Posterior vena cava (tissue), 2 donors: ENCODE measurements around the gene SHQ1. TPM values are rescaled to one million over a fixed set of nuclear protein-coding genes. Genes with fewer than 3 reads are reported as not detected.
"Not testable (repeated sequence)": the region's sequence is repeated elsewhere in the genome, so short reads cannot be mapped to it uniquely, and the experiment has no call there.

ENCODE experiments used
- DNase-seq: peaks from one replicate; pipeline ENCODE4 v3.0.0-alpha.2; 2020; ENCODE audit warnings: low spot score
- intact Hi-C, 2 donors: fragments of 100-400 bp; cut with DNase I; formaldehyde crosslinking; loops; one replicate each; pipeline versions ENCODE4 v1.14.1 to v1.14.2; 2022 to 2023
- total RNA-seq, 2 donors: library from RNA; stranded (reverse); fragmentation: NEBNext Ultra II Directional; extraction: Animal tissue kit (Norgen Biotek cat#: 25700); gene quantifications; one replicate each; pipeline ENCODE4 v1.2.1, GENCODE V29; 2021
- donor health status: DM: yes; HTN: yes; CAD: no.
- donor health status: DM: yes; HTN: yes; CAD: no.

The SHQ1 gene
- total RNA-seq, 2 donors from 2014 or later: 15.0 to 15.2 TPM

DNA sequence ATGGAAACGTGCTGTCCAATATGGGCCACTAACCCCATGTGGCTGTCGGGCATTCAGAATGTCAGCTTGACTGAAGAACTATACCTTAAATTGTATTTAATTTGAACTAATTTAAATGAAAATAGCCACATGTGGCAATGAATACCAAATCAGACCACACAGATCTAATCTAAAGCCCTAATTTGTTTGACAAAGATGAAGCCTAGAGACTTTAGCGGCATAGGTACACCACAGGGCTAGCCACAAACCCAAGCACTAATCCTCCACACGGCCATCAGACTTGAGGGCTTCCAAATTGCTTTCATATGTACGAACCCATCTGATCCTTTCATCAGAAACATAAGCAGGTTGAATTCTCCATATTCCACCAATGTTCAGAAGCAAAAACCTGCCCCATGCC, 81.4 kb downstream of the SHQ1 start:
- DNase-seq: no peak

DNA sequence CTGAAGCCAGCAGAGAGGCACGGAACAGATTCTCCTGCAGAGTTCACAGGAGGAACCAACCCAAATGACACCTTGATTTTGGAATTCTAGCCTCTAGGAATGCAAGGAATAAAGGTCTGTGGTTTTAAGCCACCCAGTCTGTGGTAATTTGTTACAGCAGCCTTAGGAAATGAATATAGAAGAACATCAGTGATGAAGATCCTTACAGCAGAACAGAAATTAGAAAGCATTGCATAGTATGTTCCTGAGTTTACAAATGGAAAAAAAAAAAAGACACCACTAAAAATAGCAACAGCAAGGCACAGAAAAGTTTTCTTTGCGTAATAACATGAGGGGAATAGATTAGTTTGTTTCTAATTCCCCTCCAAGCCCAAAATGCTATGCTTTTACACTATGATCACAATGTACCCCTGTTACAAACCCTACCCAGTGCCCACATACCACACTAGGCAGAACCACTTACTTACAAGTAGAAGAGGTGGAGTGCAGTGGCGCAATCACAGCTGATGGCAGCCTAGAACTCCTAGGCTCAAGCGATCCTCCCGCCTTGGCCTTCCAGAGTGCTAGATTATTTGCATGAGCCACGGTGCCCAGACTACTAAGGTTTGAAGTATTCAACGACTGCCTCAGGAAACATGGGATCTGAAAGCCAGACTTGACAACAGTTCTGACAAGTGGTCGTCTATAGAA, 84.3 kb downstream of the SHQ1 start:
- intact Hi-C loops: no loop called here

More for the DNA sequence above, 81.4 kb downstream of the SHQ1 start:
- intact Hi-C loops: no loop called here

DNA sequence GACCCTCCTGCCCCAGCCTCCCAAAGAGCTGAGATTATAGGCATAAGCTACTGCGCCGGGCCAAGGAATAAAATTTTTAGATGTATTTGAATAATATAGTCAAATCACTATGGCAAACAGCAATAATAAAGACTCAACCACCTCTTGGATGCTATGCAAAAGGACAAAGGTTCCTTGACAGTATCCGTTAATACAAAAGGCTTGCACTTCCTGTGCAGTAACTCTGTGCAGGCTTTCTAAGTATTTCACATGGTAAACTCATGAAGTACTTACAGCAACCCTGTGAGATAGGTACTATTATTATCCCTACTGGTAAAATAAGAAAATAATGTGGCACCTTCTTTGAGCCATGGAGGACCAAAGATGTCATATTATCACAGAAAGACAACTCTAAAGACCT, 86.8 kb downstream of the SHQ1 start:
- DNase-seq: no peak
- intact Hi-C loops: no loop called here

More for the DNA sequence above, 84.3 kb downstream of the SHQ1 start:
- no peak for DNase-seq

DNA sequence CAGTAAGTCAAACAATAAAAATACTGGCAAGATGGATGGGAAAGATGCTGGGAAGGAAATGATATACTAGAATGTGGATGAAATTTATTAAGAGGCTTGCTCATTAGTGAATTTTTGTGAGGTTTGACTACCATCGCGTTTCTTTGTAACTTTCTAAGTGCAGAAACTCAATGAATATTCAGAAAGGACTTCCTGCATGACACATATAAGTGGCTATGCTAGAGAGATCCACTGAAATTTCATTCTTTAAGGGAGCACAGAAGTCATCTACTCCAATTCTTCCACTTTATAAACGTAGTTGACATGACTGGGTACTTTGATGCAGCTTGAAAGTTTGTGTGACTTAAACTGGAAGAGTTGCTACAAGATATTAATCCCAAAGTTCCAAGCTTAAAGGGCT, 88.0 kb downstream of the SHQ1 start:
- intact Hi-C loops: no loop called here
- no peak for DNase-seq

DNA sequence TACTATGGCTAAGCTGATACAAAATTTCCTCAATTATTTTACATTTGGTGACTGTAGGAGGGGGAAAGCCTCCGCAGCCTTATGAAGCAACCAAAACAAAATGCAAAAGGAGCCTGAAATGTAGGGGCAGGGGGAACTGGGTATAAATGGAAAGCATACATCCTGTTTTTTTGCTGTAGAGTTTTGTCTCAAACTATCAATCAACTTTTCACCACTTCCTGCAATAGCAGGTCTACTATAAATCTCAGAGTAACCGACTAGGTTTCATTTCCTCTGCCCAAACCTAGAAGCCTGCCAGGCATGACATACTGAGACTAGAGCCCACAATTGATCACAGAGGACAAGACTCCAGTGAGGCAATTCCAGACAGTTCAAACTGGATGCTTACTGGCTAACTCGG, 91.3 kb downstream of the SHQ1 start:
- intact Hi-C loops: loop anchor here in 1 of 2 donors (5.0 kb wide), 1 partner anchor 420 kb away; no protein-coding TSS in a partner anchor
- no peak for DNase-seq

DNA sequence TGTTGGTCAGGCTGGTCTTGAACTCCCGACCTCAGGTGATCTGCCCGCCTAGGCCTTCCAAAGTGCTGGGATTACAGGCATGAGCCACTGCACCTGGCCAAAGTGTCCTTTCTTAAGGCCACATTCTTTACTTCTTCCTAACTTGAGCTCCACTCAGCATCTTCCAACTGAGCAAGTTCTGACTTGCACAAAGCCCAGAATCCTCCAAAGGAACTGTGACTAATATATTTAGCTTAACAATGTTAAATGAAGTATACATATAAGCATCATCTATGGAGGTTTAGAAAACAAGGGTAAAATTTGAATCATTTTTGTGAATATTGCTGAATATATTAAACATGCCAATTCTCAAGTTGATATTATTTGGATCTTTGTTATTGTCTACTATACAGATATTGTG, 93.7 kb downstream of the SHQ1 start:
- no peak for DNase-seq
- intact Hi-C loops: no loop called here

DNA sequence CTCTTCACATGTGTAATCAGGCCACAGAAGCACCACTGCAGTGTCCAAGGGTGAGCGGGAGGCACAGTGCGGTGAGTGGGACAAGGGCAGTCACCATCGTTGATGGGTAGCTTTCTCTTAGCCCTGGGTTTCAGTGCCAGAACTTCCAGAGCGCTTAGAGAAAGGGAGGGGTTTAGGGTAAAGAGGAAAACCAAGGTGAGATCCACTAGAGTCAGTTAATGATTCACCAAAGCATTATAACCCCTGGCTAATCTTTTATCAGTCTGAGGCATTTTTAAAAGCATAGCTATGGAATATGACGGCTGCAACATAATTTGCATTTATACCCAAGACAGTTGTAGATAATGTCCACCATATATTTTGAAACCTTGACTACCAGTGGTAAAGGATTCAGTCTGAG, 94.8 kb downstream of the SHQ1 start:
- intact Hi-C loops: no loop called here
- no peak for DNase-seq

DNA sequence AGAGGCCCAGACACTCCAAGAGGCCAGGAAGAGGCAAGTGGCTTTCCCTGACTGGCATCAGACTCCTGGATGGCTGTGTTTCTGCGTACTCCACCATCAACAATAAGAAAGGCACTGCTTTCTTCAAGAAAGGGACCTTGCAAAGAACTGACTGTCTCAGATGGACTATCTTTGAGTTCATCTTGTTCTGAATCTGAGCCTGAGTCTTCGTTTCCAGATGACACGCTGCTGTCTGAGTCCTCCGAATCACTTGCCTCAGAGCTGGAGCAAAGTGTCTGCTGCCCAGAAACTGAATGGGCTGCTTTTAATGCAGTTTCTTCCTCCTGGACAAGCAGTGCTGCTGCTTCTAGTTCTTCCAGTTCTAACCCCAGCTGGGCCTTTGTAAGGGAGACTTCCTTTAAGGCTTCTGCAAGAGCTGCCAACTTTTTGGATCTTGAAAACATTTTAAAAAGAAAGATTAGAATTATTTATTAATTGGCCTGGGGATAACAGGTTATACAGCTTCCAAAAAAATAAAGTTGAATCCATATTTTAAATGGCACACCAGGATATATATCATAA, 97.8 kb downstream of the SHQ1 start:
- intact Hi-C loops: no loop called here
- DNase-seq: no peak

DNA sequence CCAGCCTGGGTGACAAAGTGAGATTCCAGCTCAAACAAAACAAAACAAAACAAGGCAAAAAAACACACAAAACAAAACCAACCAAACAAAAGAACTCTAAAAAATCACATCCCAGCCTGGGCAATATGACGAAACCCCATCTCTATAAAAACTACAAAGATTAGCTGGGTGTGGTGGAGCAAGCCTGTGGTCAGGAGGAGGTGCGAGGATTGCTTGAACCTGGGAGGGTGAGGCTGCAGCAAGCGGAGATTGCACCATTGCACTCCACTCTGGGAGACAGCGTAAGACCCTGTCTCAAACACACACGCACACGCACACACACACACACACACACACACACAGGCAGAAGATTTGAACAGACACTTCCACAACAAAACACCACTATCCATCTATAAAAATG, 99.6 kb downstream of the SHQ1 start:
- intact Hi-C loops: no loop called here

DNA sequence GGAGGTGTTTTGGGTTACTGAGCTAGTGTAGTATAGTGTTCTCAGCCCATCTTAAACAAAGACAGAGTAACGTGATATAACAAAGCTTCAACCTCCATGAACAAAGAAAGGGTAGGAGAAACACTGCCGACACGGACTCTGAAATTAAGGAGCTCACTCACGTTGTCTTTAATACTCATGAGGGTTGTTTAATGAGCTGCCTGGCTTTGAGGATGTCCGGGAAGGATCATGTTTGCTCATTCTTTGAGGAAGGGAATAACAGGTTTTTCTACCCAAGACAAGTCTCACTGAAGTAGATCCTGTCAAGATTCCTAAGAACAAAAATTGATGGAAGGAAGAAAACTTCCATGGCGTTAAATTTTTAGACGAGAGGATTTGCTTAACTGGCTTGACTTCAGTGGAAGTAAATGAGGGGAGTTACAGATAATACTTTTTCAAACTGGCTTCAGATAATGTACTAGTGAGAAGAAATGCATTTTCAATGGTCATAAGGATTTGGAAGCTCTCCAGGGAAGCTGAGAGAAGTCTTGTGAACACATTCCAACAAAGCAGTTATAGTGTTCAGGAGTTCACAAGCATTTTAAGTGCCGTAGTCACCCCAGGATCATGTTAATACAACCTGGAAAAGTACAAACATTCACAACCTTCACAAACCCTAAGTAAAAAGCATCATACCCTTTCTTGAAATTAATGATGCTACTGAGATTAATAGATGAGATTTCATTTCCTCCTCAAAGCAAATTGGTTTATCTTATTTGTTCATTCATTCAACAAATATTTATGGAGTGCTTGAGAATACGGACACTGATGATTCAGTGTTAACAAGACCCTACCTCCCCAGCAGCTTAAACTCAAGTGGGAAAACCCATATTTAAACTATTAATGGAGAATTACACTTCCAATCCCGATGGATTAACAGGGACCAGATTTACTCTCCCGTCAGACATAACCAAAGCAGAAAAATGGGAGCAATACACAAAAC, 101.5 kb downstream of the SHQ1 start:
- DNase-seq: no peak
- intact Hi-C loops: no loop called here

More for the DNA sequence above, 99.6 kb downstream of the SHQ1 start:
- no peak for DNase-seq

DNA sequence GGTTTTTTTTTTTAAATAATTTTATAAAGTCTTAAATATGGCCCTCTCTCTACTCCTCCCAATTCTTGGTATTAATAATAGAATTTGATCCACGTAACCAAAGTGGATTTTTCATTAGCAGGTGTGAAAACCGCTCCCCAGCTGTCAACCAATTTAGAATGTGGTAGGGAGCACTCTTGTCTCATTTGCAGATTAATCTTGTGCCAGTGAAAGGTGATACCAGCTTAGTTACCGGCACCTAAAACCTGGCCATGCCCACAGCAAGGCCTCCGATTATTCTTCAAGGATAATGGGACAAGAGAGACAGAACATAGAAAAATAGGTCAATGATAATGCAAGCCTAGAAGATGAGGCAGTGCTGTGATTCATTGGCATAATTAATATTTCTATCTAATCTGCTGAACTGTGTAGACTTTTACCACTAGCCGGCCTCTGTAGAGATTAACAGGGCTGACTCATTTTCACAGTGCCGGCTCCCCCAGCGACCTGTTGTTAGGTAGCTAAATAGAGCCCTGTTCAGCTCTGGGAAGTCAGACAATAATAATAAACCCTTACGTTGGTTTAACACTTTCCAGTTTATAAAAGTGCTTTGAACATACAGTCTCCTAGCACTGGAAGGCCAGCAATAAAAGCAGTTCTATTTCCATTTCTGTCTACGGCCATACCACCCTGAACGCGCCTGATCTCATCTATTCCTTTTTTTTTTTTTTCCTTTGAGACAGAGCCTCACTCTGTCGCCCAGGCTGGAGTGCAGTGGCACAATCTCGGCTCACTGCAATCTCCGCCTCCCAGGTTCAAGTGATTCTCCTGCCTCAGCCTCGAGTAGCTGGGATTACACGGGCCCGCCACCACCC, 102.9 kb downstream of the SHQ1 start:
- no peak for DNase-seq
- intact Hi-C loops: no loop called here

DNA sequence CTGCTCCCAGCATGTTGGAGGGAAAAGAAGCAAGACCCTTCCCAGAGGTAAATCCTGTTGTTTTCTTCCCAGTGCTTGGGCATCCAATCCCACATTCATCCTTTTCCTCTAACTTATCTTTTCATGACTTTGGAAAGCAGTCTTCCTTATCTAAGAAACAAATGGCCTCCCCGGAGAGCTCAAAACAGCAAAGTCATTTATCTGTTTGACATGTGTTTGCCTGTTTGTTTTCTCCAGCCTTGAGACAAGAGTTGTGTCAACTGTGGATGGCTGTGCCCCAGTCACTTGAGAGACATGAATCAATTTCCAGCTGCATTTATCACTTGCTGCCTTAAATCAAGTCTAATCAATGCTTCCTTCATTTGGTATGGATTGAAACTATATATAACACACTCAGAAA, 103.9 kb downstream of the SHQ1 start:
- DNase-seq: no peak
- intact Hi-C loops: no loop called here

DNA sequence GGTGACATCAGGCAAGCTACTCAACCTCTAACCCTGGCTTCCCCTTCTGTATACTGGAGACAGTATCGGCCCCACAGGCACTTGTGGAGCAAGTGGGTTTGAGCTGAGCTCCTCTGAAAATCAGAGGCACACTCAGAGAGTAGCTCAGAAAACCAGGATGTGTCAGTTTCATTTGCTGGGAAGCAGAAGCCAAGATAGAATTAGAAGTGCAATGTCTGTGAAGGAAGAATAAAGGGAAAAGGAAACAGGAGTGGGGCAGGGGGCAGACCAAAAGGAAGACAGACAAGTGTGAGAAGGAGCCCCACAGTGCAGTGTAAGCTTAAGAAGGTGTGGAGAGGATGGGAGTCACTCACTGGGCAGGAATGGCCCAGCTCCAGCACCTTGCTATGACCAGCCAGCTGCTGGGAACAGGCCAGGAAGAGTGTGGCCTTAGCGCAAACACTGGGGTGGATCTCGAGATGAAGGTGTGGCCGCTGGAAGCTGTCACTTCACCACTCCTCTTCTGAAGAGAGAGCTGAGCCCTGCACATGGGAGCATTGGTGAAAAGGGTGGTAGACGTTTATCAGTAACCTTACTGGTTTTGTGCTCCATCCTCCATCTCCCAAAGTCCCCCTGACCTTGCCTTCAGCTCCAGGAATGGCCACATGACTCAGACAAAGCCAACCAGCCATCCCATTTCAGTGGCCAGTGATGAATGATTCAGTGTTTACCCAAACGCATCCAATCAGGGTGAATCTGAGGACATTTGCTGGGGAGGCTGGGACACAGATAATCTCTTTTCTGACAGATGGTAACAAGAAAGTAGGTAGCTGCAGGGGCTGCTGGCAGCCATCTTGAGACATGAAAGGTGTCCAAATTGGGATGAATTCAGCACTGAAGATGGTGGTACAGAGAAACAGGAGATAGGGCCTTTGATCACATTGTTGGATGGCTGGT, 108.4 kb downstream of the SHQ1 start:
- intact Hi-C loops: no loop called here
- DNase-seq: no peak

DNA sequence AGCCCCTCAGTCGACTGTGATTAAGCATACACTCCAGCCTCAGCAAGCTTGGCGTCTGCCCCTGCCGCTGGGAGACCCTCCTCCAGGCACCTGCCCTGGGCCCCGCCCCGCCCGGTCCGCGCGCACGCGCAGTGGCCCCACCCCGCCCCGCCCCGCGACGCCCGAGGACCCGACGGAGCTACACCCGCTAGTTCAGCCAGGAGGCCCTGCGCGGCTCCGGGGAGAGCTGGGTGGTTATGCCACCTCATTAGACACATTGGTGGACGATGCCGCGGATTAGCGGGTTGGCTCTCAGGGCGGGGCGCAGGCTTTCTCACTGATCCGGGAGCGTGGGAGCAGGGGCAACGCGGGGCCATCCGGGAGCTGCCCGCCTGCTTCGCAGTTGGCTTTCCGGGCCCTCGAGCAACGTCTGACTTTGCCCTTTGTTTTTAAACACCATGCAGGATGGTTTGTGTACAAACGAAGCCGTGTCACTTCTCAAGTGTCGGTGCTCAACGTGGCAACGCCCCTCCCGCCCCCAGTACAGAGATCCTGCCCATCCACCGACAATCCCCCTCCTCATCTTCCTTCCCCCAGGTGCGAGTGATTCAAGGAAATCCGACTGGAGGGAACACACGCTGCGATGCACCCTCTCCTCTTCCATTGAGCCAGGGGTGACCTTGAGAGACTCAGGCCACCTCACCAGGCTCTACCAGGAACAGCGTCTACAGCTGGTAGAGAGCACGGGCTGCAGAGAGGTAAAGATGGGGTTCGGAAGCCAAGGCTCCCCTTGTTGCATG, 109.3 kb downstream of the SHQ1 start:
- intact Hi-C loops: no loop called here
- DNase-seq: peak; percentile 83

DNA sequence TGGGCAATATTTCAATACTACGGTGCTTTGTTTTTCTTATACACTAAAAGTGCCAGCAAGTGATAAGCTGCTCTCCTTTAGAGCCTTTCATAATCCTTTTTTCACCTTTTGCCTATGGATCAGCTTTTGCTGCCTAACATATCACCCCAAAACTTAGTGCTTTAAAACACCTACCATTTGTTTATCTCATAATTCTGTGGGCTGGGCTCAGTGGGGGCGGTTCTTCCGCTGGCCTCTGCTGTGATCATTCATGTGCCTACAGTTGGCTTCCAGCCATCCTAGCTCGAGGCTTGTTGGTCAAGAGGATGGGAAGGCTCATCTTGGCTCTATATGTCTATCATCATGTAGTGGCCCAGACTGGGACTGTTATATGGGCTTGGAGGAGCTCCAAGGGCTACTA, 113.2 kb downstream of the SHQ1 start:
- intact Hi-C loops, DNase-seq: not testable (repeated sequence)

DNA sequence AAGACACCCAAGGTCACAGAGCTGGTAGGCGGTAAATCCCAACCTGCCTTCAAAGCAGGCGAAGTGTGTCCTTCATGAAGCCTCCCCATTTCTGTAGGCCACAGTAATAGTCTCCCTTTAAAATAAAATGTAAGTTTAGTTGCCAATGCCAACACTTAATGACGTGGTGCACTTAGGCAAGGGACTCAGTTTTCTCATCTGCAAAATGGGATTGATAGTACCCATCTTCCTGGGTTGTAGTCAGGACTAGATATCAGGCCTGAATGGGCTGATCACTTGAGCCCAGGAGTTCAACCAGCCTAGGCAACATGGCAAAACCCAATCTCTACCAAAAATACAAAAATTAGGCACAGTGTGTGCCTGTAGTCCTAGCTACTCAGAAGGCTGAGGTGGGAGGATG, 114.6 kb downstream of the SHQ1 start:
- intact Hi-C loops: no loop called here
- DNase-seq: no peak

DNA sequence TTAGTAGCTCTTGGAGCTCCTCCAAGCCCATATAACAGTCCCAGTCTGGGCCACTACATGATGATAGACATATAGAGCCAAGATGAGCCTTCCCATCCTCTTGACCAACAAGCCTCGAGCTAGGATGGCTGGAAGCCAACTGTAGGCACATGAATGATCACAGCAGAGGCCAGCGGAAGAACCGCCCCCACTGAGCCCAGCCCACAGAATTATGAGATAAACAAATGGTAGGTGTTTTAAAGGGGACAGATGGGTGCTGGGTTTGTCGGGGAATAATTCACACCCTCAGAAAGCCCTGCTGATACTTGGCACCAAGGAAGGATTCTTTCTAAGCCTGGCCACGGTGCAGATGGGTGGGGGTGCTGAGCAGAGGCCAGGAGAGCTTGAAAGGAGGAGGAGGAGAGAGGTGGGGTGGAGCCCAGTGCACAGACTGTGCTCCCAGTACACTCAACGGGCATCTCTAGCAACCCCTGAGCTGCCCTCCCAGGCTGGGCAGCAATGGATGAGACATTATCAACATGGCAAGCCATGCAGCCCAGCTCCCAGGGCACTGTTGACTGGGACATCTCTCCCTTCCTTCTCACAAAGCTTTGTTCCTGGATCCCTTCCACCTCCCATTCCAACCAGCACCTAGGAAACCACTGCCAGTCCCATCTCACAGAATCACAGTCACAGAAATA, 115.4 kb downstream of the SHQ1 start:
- DNase-seq, intact Hi-C loops: not testable (repeated sequence)
